Stimulated activated naive CD8-positive, alpha-beta T cell treated with anti-CD3 and anti-CD28 coated beads, Interleukin-15, amount 100 ng/mL, for 72 hours (primary cell): Measurements from ENCODE around the gene DPP7.
"Not testable (repeated sequence)": the region's sequence is repeated elsewhere in the genome, so short reads cannot be mapped to it uniquely, and the experiment has no call there.

Experiments
- ATAC-seq: fragments of 150-1000 bp; cut with Tn5 transposase; 2 replicates; pipeline ENCODE4 v1.10.0; 2021; ENCODE audit warnings: mild to moderate bottlenecking, moderate library complexity
- DNase-seq, 2 donors: peaks; one replicate each; pipeline ENCODE4 v3.0.0; 2021 to 2022
- H3K27ac Mint-ChIP-seq, 2 donors: one replicate each; pipeline ENCODE4 v1.8.0; 2022; ENCODE audit warnings: mild to moderate bottlenecking in 2 of 2, mixed read lengths in 2 of 2, moderate library complexity in 2 of 2
- H3K27me3 Mint-ChIP-seq: one replicate; pipeline ENCODE4 v1.8.0; 2022; ENCODE audit warnings: mixed read lengths
- H3K4me1 Mint-ChIP-seq: one replicate; pipeline ENCODE4 v1.8.0; 2022; ENCODE audit warnings: mild to moderate bottlenecking, mixed read lengths
- H3K4me3 Mint-ChIP-seq, 2 donors: one replicate each; pipeline ENCODE4 v1.8.0; 2022; ENCODE audit warnings: mild to moderate bottlenecking in 2 of 2, mixed read lengths in 2 of 2, moderate library complexity in 1 of 2
- H3K9me3 Mint-ChIP-seq, 2 donors: one replicate each; pipeline ENCODE4 v1.8.0; 2022; ENCODE audit warnings: mixed read lengths in 2 of 2

DPP7 gene

GRCh38 chr9:137139468-137140150 lies 25.1 kb upstream of the DPP7 start:
- Mint-ChIP-seq H3K27ac (no peak overlapping the region), H3K9me3 (no peaks in the 10 kb centered on the region), H3K4me3 (no peak overlapping the region), H3K4me1 (peaks cover 13% of the 10 kb centered on the region), H3K27me3 (peaks cover 97% of the 10 kb centered on the region)
- ATAC-seq (no peak), DNase-seq (no peak)

DNA sequence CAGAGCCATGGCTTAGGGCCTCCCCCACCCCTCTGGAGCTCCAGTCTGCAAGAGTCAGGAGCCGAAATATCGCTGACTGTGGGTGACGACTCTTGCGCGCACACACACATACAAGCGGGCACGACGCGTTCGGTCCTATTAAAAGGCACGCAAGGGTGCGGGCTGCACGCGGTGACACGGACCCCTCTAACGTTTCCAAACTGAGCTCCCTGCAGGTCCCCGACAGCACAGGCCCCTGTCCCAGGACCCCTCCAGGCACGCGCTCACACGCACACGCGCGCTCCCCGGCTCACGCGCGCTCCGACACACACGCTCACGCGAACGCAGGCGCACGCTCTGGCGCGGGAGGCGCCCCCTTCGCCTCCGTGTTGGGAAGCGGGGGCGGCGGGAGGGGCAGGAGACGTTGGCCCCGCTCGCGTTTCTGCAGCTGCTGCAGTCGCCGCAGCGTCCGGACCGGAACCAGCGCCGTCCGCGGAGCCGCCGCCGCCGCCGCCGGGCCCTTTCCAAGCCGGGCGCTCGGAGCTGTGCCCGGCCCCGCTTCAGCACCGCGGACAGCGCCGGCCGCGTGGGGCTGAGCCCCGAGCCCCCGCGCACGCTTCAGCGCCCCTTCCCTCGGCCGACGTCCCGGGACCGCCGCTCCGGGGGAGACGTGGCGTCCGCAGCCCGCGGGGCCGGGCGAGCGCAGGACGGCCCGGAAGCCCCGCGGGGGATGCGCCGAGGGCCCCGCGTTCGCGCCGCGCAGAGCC lies 24.4 kb upstream of the DPP7 start, which contains the start of gene GRIN1:
Gene GRIN1 (plus strand): TSS at position 433 of the 746 bp plus-strand sequence. CDS start 333 bp downstream, outside the sequence.
- H3K27ac Mint-ChIP-seq, result no peak within 1 kb of the TSS
- H3K4me1 Mint-ChIP-seq, result peaks cover 13% of the 10 kb centered on the region
- DNase-seq (no peak), ATAC-seq (peak; percentile 34)
- peak within 1 kb of the TSS in 1 of 2 donors; percentile 25 for H3K4me3 Mint-ChIP-seq
- peaks cover 92% of the 10 kb centered on the region for H3K27me3 Mint-ChIP-seq
- H3K9me3 Mint-ChIP-seq, result no peaks in the 10 kb centered on the region

- ATAC-seq, result no peak
- peaks cover 13% of the 10 kb centered on the region for H3K4me1 Mint-ChIP-seq
These were observed 23.7 kb upstream of the DPP7 start for GRCh38 chr9:137138058-137138721.

DNA sequence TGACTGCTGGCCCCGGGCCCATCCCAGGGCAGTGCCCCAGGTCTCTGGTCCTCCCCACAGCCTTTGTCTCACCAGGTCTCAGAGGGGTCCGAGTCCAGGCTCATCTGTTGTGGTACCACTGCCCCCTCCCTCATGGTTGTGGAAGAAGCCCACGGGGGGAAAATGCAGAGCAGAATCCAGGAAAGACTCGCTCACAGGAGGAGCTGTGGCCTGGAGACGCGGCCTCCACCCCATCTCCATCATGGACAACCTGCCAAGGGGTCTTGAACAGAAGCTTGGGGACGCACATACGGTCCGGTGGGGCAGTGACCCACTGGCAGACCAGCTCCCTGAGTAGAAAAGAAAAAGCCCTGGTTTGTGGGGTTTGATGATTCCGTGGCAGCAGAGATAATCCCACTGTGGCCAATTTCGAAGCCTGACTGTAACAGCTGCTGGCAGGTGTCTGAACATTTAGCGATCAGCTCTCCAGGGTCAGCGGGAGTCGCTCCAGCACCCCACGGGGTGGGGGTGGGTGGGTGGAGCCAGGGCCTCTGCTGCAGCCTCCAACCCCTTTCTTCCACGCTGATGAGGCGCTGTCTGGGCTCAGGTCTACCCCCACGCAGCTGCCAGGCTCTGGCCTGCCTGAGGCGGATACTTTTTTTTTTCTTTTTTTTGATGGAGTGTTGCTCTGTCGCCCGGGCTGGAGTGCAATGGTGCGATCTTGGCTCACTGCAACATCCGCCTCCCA lies 22.5 kb upstream of the DPP7 start:
- H3K27me3 Mint-ChIP-seq, result peaks cover 86% of the 10 kb centered on the region
- no peak overlapping the region for H3K27ac Mint-ChIP-seq
- H3K4me1 Mint-ChIP-seq, result peaks cover 13% of the 10 kb centered on the region
- DNase-seq (no peak), ATAC-seq (no peak)
- no peaks in the 10 kb centered on the region for H3K9me3 Mint-ChIP-seq
- no peak overlapping the region for H3K4me3 Mint-ChIP-seq

More at GRCh38 chr9:137138058-137138721, 23.7 kb upstream of the DPP7 start:
- peak in 1 of 2 donors; percentile 17 for DNase-seq
- Mint-ChIP-seq H3K9me3 (no peaks in the 10 kb centered on the region), H3K4me3 (peak overlapping the region in 1 of 2 donors; percentile 25), H3K27me3 (peaks cover 89% of the 10 kb centered on the region), H3K27ac (no peak overlapping the region)

- ATAC-seq (no peak), DNase-seq (no peak)
- Mint-ChIP-seq H3K9me3 (no peaks in the 10 kb centered on the region), H3K4me3 (no peak overlapping the region), H3K4me1 (peaks cover 13% of the 10 kb centered on the region), H3K27ac (no peak overlapping the region), H3K27me3 (peaks cover 80% of the 10 kb centered on the region)
These were observed 21.8 kb upstream of the DPP7 start for GRCh38 chr9:137136261-137136880.

DNA sequence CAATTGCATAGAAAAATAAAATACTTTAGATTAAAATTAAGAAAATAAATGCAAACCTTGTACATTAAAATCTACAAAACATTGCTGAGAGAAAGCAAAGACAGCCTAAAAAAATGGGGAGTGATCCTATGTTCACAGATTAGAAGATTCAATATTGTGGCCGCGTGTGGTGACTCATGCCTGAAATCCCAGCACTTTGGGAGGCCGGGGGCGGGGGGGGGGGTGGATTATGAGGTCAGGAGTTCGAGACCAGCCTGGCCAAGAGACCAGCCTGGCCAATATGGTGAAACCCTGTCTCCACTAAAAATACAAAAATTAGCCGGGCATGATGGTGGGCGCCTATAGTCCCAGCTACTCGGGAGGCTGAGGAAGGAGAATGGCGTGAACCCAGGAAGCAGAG lies 20.6 kb upstream of the DPP7 start:
- not testable (repeated sequence) for ATAC-seq, DNase-seq, H3K4me3 Mint-ChIP-seq, H3K9me3 Mint-ChIP-seq, H3K27ac Mint-ChIP-seq
- Mint-ChIP-seq H3K27me3 (peaks cover 68% of the 10 kb centered on the region), H3K4me1 (peaks cover 17% of the 10 kb centered on the region)

GRCh38 chr9:137134191-137134590 lies 19.7 kb upstream of the DPP7 start:
- Mint-ChIP-seq H3K4me1 (peaks cover 17% of the 10 kb centered on the region), H3K27ac (no peak overlapping the region), H3K9me3 (no peaks in the 10 kb centered on the region), H3K27me3 (peaks cover 58% of the 10 kb centered on the region), H3K4me3 (no peak overlapping the region)
- ATAC-seq (no peak), DNase-seq (no peak)

DNA sequence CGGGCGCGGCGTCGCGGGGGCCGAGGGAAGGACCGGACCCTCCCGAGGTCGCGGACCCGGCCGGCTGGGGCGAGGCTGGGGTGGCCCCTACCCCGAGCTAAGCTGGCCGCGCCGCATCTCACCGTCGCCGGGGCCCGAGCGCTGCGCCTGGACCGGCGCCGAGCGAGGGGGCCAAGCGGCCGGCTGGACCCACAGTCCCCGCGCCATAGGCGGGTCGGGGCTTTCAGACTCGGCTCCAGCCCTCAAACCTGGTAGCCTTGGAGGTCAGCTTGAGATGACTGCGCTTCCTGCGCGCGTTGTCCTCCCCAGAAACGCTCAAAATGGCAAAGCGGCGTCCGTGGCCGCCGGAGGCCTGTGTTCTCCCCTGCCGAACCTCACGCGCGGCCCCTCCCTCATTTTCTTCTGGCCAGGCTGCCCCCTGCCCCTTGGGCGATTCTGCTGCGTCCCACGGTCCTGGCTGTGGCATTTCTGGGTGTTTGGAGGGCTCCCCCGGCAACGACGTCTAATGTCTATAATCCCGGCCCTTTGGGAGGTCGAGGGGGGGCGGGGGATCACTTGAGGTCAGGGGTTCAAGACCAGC lies 15.7 kb upstream of the DPP7 start:
- Mint-ChIP-seq H3K4me1 (peaks cover 27% of the 10 kb centered on the region), H3K9me3 (no peaks in the 10 kb centered on the region), H3K27ac (peak overlapping the region; percentile 52 to 83), H3K4me3 (peak overlapping the region; percentile 89 to 90), H3K27me3 (peaks cover 20% of the 10 kb centered on the region)
- ATAC-seq (peak; percentile 27), DNase-seq (peak in 1 of 2 donors; percentile 19)

GRCh38 chr9:137129456-137130175 lies 15.1 kb upstream of the DPP7 start:
- peak; percentile 90 to 93 for DNase-seq
- ATAC-seq, result peak; percentile 98
- Mint-ChIP-seq H3K27me3 (peaks cover 14% of the 10 kb centered on the region), H3K4me3 (peak overlapping the region; percentile 93 to 95), H3K9me3 (no peaks in the 10 kb centered on the region), H3K27ac (peak overlapping the region; percentile 42 to 65), H3K4me1 (peaks cover 27% of the 10 kb centered on the region)

- Mint-ChIP-seq H3K9me3 (no peaks in the 10 kb centered on the region), H3K4me3 (peak overlapping the region; percentile 93 to 95), H3K27ac (peak overlapping the region; percentile 59 to 92), H3K4me1 (peaks cover 27% of the 10 kb centered on the region), H3K27me3 (peaks cover 12% of the 10 kb centered on the region)
- DNase-seq (no peak), ATAC-seq (peak; percentile 3)
These were observed 14.4 kb upstream of the DPP7 start for GRCh38 chr9:137128862-137129455.

DNA sequence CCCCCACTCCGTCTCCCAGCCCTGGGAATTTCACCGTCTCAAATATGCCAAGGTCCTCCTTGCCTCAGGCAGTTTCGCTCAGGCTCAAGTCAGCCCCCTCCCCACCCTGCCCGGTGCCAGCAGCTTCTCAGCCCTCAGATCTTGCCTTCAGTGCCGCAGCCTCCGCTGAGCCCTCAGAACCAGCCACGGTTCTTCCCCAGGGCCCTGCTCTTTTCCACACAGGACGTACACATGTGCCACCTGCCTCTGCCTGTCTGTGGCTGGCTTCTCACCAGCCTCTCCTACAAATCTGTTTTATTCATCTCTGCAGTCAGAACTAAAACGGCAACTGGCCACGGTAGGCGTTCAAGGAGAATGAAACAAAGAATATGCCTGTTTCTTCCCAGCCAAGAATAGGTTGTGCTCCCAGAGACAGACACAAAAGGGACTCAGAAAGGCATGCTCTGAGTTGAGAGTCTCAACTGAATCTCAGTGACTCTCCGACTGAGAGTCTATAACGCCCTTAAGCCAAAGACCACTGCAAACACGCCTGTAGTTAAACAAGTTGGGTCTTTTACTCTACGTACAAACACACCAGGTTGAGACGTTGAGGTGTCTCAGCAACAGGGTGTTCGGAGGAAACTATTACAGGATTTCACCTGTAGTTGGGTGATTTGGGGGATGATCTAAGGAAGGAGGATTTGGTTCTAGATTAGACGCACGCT lies 13.8 kb upstream of the DPP7 start:
- DNase-seq, result peak in 1 of 2 donors; percentile 31
- Mint-ChIP-seq H3K4me3 (peak overlapping the region; percentile 93 to 95), H3K27ac (peak overlapping the region; percentile 1 to 92), H3K9me3 (no peaks in the 10 kb centered on the region), H3K27me3 (peaks cover 9% of the 10 kb centered on the region), H3K4me1 (peaks cover 27% of the 10 kb centered on the region)
- ATAC-seq, result no peak

DNA sequence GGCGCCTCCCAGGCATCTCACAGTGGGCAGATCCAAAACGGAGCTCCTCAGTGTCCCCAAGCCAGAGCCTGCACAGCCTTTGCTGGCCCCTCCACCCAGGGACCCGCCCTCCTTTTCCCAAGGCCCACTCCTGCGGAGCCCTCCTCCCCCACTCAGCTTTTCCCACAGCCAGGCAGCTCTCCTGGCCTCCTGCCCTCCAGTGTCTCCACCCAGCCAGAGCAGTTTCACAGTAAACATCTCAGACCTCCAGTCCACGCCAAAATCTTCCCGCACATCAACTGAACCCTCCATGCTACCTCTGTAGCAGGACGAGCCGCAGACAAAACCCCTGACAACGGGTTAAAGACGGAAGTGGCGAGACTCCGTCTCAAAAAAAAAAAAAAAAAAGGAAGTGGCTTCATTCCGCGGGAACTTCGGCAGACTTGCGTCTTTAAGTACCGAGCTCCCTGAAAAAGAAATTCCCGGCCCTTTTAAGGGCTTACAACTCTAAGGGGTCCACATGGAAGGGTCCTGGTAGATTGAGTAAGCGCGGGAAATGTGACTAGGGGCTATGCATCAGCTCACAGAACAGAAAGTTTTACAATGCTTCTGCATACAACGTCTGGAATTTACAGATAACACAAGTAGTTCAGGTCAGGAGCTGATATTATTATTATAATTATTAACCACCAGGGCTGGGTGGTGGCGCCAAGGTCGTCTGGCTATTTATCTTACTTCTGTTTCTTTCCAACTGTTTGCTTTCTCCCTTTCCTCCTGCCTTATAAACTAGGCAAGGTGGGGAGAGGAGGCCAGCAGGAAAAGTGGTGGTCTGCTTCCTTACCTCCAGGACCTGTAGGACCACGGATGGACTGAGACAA lies 13.0 kb upstream of the DPP7 start:
- ATAC-seq, result no peak
- Mint-ChIP-seq H3K4me1 (peaks cover 30% of the 10 kb centered on the region), H3K27ac (peak overlapping the region; percentile 56 to 93), H3K4me3 (peak overlapping the region; percentile 93 to 95), H3K9me3 (no peaks in the 10 kb centered on the region), H3K27me3 (peaks cover 2% of the 10 kb centered on the region)
- no peak for DNase-seq
